ENCODE data around the gene FHL1. TPM values are rescaled to one million over a fixed set of nuclear protein-coding genes. Genes with fewer than 3 reads are reported as not detected.

FHL1 gene
- total RNA-seq, 1 donor from 2014 or later = 337 TPM

DNA sequence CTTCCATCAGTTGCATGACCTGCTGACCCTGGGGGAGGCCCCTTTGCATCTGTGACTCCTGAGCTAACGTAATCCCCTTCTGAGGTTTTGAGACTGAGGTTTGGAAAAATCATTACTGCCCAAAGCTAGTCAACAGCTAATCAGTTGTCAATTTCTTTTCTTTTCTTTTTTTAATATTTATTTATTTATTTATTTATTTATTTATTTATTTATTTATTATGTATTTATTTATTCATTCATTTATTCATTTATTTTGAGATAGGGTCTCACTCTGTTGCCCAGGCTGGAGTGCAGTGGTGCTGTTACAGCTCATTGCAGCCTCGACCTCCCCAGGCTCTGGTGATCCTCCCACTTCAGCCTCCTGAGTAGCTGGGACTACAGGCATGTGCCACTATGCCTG lies 25.1 kb upstream of the FHL1 start:
- intact Hi-C loops (cut with DNase I) = loop anchor here (5.0 kb wide), 1 partner anchor 60 kb away; no protein-coding TSS in a partner anchor
- no peak for TF ChIP-seq POLR2A (IDR thresholded peaks at IDR 0.05)
- TF ChIP-seq, protein P1, sequence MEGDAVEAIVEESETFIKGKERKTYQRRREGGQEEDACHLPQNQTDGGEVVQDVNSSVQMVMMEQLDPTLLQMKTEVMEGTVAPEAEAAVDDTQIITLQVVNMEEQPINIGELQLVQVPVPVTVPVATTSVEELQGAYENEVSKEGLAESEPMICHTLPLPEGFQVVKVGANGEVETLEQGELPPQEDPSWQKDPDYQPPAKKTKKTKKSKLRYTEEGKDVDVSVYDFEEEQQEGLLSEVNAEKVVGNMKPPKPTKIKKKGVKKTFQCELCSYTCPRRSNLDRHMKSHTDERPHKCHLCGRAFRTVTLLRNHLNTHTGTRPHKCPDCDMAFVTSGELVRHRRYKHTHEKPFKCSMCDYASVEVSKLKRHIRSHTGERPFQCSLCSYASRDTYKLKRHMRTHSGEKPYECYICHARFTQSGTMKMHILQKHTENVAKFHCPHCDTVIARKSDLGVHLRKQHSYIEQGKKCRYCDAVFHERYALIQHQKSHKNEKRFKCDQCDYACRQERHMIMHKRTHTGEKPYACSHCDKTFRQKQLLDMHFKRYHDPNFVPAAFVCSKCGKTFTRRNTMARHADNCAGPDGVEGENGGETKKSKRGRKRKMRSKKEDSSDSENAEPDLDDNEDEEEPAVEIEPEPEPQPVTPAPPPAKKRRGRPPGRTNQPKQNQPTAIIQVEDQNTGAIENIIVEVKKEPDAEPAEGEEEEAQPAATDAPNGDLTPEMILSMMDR (IDR thresholded peaks at IDR 0.05) = no peak
- no peak for TF ChIP-seq POLR2AphosphoS5 (IDR thresholded peaks at IDR 0.05; ENCODE audit: insufficient read depth in 1 of 2, low read depth in 1 of 2)
- H3K4me1 ChIP-seq = no peaks in the 10 kb centered on the region
- DNase-seq (ENCODE audit: extremely low spot score in 2 of 2) = no peak
- H3K27me3 ChIP-seq = no peaks in the 10 kb centered on the region
- H3K9me3 ChIP-seq = no peaks in the 10 kb centered on the region
- no peaks in the 10 kb centered on the region for H3K36me3 ChIP-seq
- no peak overlapping the region for H3K4me3 ChIP-seq
- H3K27ac ChIP-seq = no peak overlapping the region

DNA sequence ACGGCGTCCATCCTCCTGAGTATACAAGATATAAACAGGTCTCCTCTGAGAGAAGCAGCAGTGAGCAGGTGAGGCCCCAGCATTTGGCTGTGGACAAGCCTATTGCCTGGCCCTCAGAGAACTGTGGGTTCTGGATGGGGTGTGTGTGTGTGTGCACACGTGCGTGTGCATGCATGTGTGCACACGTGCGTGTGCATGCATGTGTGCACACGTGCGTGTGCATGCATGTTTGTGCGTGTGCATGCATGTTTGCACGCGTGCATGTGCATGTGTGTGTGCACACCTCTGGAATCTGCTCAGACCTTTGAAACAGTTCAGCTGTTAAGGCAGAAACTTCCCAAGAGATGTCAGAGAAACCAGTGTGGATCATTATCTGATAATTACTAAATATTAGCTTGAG lies 22.2 kb upstream of the FHL1 start:
- no peaks in the 10 kb centered on the region for H3K4me1 ChIP-seq
- no peak overlapping the region for H3K27ac ChIP-seq
- H3K4me3 ChIP-seq = no peak overlapping the region
- H3K36me3 ChIP-seq = no peaks in the 10 kb centered on the region
- TF ChIP-seq, protein P1 (IDR thresholded peaks at IDR 0.05) = no peak
- TF ChIP-seq POLR2AphosphoS5 (IDR thresholded peaks at IDR 0.05; ENCODE audit: insufficient read depth in 1 of 2, low read depth in 1 of 2) (no peak), POLR2A (IDR thresholded peaks at IDR 0.05) (no peak)
- no peaks in the 10 kb centered on the region for H3K9me3 ChIP-seq
- no peaks in the 10 kb centered on the region for H3K27me3 ChIP-seq
- no peak for DNase-seq (ENCODE audit: extremely low spot score in 2 of 2)
- intact Hi-C loops (cut with DNase I) = no loop called here

DNA sequence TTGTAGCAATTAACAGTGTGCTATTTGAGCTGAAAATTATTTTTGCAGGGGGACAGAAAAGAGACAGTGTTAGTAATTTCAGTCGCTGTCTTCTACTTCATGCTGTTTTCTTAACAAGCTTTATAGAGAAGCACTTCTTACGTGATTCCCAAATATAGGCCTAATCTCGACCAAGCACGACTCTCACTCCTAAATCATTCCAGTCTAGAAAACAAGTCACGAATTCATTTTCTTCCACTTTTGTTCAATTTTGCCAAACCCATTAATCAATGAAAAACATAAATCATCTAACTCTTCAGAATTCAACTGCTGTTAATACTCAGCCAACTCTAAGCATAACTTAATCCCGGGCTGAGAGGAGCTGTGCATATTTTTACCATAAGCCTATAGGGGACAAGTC lies 21.0 kb upstream of the FHL1 start:
- no peak for DNase-seq (ENCODE audit: extremely low spot score in 2 of 2)
- Histone ChIP-seq H3K27ac (peak overlapping the region; percentile 22), H3K27me3 (no peaks in the 10 kb centered on the region), H3K36me3 (no peaks in the 10 kb centered on the region), H3K4me3 (no peak overlapping the region), H3K9me3 (no peaks in the 10 kb centered on the region), H3K4me1 (no peaks in the 10 kb centered on the region)
- intact Hi-C loops (cut with DNase I) = no loop called here
- TF ChIP-seq, protein P1 (IDR thresholded peaks at IDR 0.05) = no peak
- no peak for TF ChIP-seq POLR2AphosphoS5 (IDR thresholded peaks at IDR 0.05; ENCODE audit: insufficient read depth in 1 of 2, low read depth in 1 of 2)
- no peak for TF ChIP-seq POLR2A (IDR thresholded peaks at IDR 0.05)

DNA sequence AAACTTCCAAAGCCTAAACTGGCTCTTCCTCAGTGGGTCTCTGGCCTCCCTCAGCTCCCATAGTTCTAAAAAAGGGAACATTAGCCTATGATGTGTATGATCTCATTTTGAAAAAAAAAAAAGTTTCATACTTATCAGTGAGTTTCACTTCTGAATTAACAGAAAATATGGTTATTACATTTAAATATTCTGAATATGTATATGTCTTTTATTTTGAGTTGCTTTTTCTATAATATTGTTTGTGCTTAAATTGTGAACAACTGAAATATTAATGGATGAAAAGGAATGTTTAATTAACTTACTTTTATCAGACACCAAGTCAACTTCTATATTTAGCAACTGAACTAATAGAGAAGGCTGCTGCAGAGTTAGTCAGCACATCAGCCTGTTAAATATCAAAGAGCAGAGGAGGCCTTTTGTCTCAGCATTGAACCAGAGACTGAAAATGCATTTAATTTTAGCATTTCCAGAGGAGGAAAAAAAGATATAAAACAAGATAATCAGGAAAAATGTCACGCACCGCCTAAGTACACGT lies 20.4 kb upstream of the FHL1 start:
- no peaks in the 10 kb centered on the region for H3K36me3 ChIP-seq
- no peaks in the 10 kb centered on the region for H3K27me3 ChIP-seq
- no peak overlapping the region for H3K4me3 ChIP-seq
- DNase-seq (ENCODE audit: extremely low spot score in 2 of 2) = no peak
- peak overlapping the region; percentile 22 for H3K27ac ChIP-seq
- intact Hi-C loops (cut with DNase I) = no loop called here
- TF ChIP-seq POLR2A (IDR thresholded peaks at IDR 0.05) (no peak), POLR2AphosphoS5 (IDR thresholded peaks at IDR 0.05; ENCODE audit: insufficient read depth in 1 of 2, low read depth in 1 of 2) (no peak)
- TF ChIP-seq, protein P1 (IDR thresholded peaks at IDR 0.05) = no peak
- no peaks in the 10 kb centered on the region for H3K4me1 ChIP-seq
- no peaks in the 10 kb centered on the region for H3K9me3 ChIP-seq

DNA sequence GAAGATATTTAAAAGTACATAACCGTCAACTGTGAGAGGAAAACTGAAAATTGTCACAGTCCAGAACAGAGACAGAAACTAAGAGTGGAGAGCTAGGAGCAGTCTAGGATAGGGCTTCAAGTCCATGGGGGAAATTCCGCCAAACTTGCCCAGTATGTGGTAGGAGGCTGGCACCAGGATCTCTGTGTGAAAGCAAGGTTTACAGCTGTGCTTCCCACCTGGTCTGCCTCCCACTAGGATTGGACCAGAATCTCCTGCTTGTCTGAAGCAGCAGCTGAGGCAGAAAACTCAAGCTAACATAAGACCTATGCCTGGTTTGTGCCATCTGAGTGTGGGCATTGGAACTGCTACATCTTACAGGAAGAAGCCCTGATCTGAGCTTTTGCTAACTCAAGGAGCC lies 18.6 kb upstream of the FHL1 start:
- TF ChIP-seq, protein P1 (IDR thresholded peaks at IDR 0.05) = no peak
- TF ChIP-seq POLR2AphosphoS5 (IDR thresholded peaks at IDR 0.05; ENCODE audit: insufficient read depth in 1 of 2, low read depth in 1 of 2) (no peak), POLR2A (IDR thresholded peaks at IDR 0.05) (no peak)
- H3K4me3 ChIP-seq = no peak overlapping the region
- H3K9me3 ChIP-seq = no peaks in the 10 kb centered on the region

More for the DNA sequence above, 18.6 kb upstream of the FHL1 start:
- H3K27me3 ChIP-seq = no peaks in the 10 kb centered on the region
- no peaks in the 10 kb centered on the region for H3K36me3 ChIP-seq
- no peaks in the 10 kb centered on the region for H3K4me1 ChIP-seq
- intact Hi-C loops (cut with DNase I) = no loop called here
- no peak for DNase-seq (ENCODE audit: extremely low spot score in 2 of 2)
- H3K27ac ChIP-seq = no peak overlapping the region
